WI38 (cell line): ENCODE results near the gene SLC19A2.

ENCODE experiments used
- H3K4me3 ChIP-seq: 2 replicates; pipeline ENCODE4 v1.5.1; 2011; ENCODE audit warnings: low read depth, mild to moderate bottlenecking, control low read depth, low read length
- CTCF ChIP-seq: IDR thresholded peaks from 2 replicates; pipeline ENCODE4 v1.5.1; 2012; ENCODE audit warnings: low read depth, mild to moderate bottlenecking, control low read depth, low read length

Gene SLC19A2

GRCh38 chr1:169461390-169462000 lies 24.2 kb downstream of the SLC19A2 start:
- H3K4me3 ChIP-seq, result no peak overlapping the region
- no peak for TF ChIP-seq CTCF

- no peak for TF ChIP-seq CTCF
- peak overlapping the region; percentile 52 for H3K4me3 ChIP-seq
Measured at GRCh38 chr1:169460191-169460833, 25.4 kb downstream of the SLC19A2 start.

GRCh38 chr1:169457443-169457842 lies 28.3 kb downstream of the SLC19A2 start:
- no peak for TF ChIP-seq CTCF
- no peak overlapping the region for H3K4me3 ChIP-seq

GRCh38 chr1:169456029-169456428 lies 29.7 kb downstream of the SLC19A2 start:
- TF ChIP-seq CTCF, result no peak
- H3K4me3 ChIP-seq, result no peak overlapping the region

GRCh38 chr1:169452921-169453320 lies 32.8 kb downstream of the SLC19A2 start:
- TF ChIP-seq CTCF, result no peak
- no peak overlapping the region for H3K4me3 ChIP-seq

- no peak overlapping the region for H3K4me3 ChIP-seq
- no peak for TF ChIP-seq CTCF
Measured at GRCh38 chr1:169451218-169451824, 34.4 kb downstream of the SLC19A2 start.

- no peak for TF ChIP-seq CTCF
- no peak overlapping the region for H3K4me3 ChIP-seq
Measured at GRCh38 chr1:169443923-169444322, 41.8 kb downstream of the SLC19A2 start.
